Effector memory CD8-positive, alpha-beta T cell (primary cell): ENCODE results near the gene ZBTB4.
A peak's percentile ranks its signal among the peaks of the same experiment; 100 is the strongest.

Experiments used
- ATAC-seq: fragments of 150-1000 bp; cut with Tn5 transposase; replicated peaks from 2 replicates; pipeline ENCODE4 v1.10.0; 2021; ENCODE audit warnings: mild to moderate bottlenecking, moderate library complexity
- DNase-seq, 3 experiments: peaks; one replicate each; pipeline ENCODE4 v3.0.0; 2021
- H3K27ac Mint-ChIP-seq, 2 donors: one replicate each; pipeline ENCODE4 v1.8.0; 2022; ENCODE audit warnings: mild to moderate bottlenecking in 2 of 2, mixed read lengths in 2 of 2, moderate library complexity in 2 of 2
- H3K27me3 Mint-ChIP-seq, 2 donors: one replicate each; pipeline ENCODE4 v1.8.0; 2022; ENCODE audit warnings: mixed read lengths in 2 of 2
- H3K36me3 Mint-ChIP-seq: one replicate; pipeline ENCODE4 v1.8.0; 2022; ENCODE audit warnings: mild to moderate bottlenecking, moderate library complexity, mixed read lengths; ENCODE audit not compliant: insufficient read depth
- H3K4me1 Mint-ChIP-seq, 2 donors: one replicate each; pipeline ENCODE4 v1.8.0; 2022; ENCODE audit warnings: low read depth in 2 of 2, mixed read lengths in 2 of 2
- H3K4me3 Mint-ChIP-seq, 2 donors: one replicate each; pipeline ENCODE4 v1.8.0; 2022; ENCODE audit warnings: mild to moderate bottlenecking in 2 of 2, mixed read lengths in 2 of 2, moderate library complexity in 2 of 2
- H3K9me3 Mint-ChIP-seq, 2 donors: one replicate each; pipeline ENCODE4 v1.8.0; 2022; ENCODE audit warnings: mixed read lengths in 2 of 2

ZBTB4 gene

DNA sequence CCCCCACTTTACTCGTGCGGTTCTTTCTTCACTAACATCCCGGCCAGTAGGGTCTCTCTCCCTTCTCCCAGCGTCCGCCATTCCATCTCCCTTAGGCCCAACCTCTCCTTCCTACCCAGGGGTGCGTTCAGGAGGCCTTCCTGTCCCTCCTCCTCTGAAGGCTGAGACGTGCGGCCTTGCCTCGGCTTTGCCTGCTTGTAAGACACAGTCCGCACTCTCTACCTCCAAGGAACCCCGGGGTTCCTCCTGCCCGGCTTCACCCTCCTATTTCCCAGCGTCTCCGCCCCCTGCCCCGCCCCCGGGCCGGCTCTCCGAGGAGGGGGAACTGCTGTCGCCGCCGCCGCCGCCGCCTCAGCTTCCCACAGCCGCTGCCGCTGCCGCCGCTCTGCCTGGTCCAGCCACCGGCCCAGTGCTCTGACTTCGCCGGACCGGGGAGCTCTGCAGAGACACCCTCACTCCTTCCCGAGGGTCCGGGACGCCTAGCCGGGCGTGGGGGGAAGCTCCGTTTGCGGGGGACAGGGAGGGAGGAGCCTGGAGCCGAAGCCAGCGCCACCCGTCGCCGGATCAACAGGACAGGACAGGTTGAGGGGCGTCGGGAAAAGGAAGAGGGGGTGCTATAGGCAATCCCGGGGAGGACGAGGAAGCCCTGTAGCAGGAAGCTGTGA lies 41.3 kb downstream of the ZBTB4 start:
- Mint-ChIP-seq H3K4me1 (peaks cover 34 to 41% of the 10 kb centered on the region in 2 donors), H3K4me3 (peak overlapping the region; percentile 60 to 76), H3K27me3 (peaks cover 40 to 53% of the 10 kb centered on the region in 2 donors), H3K36me3 (peaks cover 28% of the 10 kb centered on the region), H3K9me3 (no peaks in the 10 kb centered on the region), H3K27ac (peak overlapping the region in 1 of 2 donors; percentile 16)
- ATAC-seq: no peak
- DNase-seq: peak in 1 of 3 experiments; percentile 12

DNA sequence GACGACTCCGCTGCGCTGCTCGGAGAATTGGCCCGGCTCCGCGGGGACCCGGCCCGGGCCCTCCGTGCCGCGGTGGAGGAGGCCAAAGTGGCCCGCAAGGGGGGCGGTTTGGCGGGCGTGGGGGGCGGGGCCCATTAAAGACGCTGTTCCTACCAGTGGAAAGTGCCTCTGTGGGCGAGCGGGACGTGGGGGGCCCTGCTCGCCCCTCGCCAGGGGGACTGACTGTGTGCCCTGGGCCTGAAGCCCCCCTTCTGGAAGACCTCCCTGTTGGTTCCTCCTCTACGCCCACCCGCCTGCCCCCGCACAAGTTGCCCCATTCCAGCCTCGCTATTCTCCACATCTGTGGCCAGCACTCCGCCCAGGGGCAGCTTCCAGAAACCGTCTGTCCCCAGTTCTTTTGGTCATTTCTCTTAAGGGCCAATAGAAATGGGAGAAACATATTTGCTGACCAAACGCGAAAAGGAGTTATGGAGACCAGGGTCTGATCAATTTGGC lies 42.0 kb downstream of the ZBTB4 start:
- Mint-ChIP-seq H3K4me3 (peak overlapping the region; percentile 93 to 97), H3K27ac (peak overlapping the region in 1 of 2 donors; percentile 93), H3K9me3 (no peaks in the 10 kb centered on the region), H3K4me1 (peaks cover 34 to 41% of the 10 kb centered on the region in 2 donors), H3K36me3 (peaks cover 28% of the 10 kb centered on the region), H3K27me3 (peaks cover 35 to 49% of the 10 kb centered on the region in 2 donors)
- ATAC-seq: no peak
- no peak for DNase-seq

DNA sequence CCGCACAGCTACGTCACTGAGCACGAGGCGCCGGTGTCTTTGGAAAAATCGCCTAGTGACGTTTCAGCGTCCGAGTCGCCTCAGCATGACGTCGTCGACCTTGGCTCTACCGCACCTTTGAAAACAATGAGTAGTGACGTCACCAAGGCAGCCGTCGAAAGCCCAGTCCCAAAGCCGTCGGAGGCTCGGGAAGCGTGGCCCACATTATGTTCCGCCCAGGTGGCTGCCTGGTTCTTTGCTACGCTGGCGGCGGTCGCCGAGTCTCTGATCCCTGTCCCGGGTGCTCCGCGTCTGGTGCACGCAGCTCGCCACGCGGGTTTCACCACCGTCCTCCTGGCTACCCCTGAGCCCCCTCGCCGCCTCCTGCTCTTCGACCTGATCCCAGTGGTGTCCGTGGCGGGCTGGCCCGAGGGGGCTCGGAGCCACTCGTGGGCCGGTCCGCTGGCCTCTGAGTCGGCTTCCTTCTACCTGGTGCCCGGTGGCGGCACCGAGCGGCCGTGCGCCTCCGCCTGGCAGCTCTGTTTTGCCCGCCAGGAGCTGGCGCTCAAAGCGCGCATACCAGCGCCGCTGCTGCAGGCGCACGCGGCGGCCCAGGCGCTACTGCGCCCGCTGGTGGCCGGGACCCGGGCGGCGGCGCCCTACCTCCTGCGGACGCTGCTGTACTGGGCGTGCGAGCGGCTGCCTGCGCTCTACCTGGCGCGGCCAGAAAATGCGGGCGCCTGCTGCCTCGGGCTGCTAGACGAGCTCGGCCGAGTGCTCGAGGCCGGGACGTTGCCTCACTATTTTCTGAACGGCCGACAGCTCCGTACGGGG lies 42.7 kb downstream of the ZBTB4 start:
- Mint-ChIP-seq H3K27ac (peak overlapping the region; percentile 68 to 93), H3K4me1 (peaks cover 34 to 41% of the 10 kb centered on the region in 2 donors), H3K9me3 (no peaks in the 10 kb centered on the region), H3K4me3 (peak overlapping the region; percentile 93 to 97), H3K27me3 (peaks cover 29 to 43% of the 10 kb centered on the region in 2 donors), H3K36me3 (peaks cover 28% of the 10 kb centered on the region)
- DNase-seq (peak; percentile 72 to 82 (median 78)), ATAC-seq (peak; percentile 65)

DNA sequence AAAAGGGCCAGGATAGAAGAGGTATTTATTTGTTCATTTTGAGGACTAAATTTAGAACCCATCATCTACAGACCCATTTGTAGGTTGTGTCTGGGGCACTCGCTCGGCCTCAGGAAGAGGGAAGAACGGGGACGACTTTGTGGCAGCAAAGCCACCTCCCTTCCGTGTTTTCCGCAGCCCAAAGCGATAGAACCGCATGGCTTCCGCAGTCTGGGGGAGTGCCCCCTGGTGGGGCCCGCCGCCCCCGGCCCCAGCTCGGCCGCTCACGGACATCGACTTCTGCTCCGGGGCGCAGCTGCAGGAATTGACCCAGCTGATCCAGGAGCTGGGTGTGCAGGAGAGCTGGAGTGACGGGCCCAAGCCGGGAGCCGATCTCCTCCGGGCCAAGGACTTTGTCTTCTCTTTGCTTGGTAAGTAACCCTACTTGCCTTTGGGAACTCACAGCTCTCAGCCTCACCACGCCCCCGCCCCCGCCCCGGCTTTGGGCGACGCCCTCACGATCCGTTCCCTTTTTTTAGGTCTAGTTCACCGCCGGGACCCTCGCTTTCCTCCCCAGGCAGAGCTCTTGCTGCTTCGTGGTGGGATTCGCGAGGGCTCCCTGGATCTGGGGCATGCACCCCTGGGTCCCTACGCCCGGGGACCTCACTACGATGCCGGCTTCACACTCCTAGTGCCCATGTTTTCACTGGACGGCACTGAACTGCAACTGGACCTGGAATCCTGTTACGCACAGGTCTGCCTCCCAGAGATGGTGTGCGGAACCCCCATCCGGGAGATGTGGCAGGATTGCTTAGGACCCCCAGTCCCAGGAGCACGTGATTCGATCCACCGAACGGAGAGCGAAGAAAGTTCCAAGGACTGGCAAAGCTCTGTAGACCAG lies 43.5 kb downstream of the ZBTB4 start:
- DNase-seq (peak; percentile 11 to 41 (median 27)), ATAC-seq (peak; percentile 37)
- H3K4me3 Mint-ChIP-seq: peak overlapping the region; percentile 93 to 97
- peak overlapping the region; percentile 90 to 93 for H3K27ac Mint-ChIP-seq
- H3K9me3 Mint-ChIP-seq: no peaks in the 10 kb centered on the region
- H3K4me1 Mint-ChIP-seq: peaks cover 34 to 41% of the 10 kb centered on the region in 2 donors
- H3K36me3 Mint-ChIP-seq: peaks cover 28% of the 10 kb centered on the region
- peaks cover 22 to 34% of the 10 kb centered on the region in 2 donors for H3K27me3 Mint-ChIP-seq

DNA sequence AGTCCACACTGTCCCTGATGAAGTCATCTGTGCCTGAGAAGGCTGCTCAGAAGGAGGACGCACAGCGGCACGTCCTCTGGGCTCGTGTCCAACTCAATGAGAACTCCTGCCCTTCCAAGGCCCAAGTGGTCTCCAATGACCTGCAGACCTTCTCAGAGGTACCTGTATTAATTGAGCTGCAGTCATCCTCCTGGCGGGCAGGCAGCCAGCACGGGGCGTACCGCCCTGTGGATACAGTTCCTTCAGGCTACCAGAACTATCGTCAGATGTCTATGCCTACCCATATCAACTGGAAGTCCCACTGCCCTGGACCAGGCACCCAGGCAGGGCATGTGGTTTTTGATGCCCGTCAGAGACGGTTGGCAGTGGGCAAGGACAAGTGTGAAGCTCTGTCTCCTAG lies 47.1 kb downstream of the ZBTB4 start:
- Mint-ChIP-seq H3K27me3 (no peaks in the 10 kb centered on the region), H3K4me1 (peaks cover 16 to 19% of the 10 kb centered on the region in 2 donors), H3K27ac (no peak overlapping the region), H3K36me3 (peaks cover 21% of the 10 kb centered on the region), H3K4me3 (no peak overlapping the region), H3K9me3 (no peaks in the 10 kb centered on the region)
- DNase-seq (no peak), ATAC-seq (no peak)

DNA sequence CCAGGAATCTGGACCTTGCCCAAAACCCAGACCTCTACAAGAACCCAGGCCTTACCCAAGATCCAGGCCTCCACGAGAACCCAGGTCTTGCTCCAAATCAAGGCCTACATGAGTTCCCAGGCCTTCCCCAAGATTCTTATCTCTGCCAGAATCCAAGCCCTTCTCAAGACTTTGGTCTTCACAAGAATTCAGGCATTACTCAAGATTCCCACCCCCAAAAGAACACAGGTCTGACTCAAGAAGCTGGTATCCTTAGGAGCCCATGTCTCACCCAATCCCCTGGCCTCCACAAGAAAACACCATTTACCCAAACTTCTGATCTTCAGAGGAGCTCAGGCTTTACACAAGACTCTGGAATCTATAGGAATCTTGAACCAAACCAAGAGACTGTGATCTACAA lies 48.2 kb downstream of the ZBTB4 start:
- Mint-ChIP-seq H3K4me1 (peaks cover 9 to 12% of the 10 kb centered on the region in 2 donors), H3K4me3 (no peak overlapping the region), H3K27ac (no peak overlapping the region), H3K27me3 (no peaks in the 10 kb centered on the region), H3K9me3 (no peaks in the 10 kb centered on the region), H3K36me3 (peaks cover 10% of the 10 kb centered on the region)
- ATAC-seq (no peak), DNase-seq (no peak)

DNA sequence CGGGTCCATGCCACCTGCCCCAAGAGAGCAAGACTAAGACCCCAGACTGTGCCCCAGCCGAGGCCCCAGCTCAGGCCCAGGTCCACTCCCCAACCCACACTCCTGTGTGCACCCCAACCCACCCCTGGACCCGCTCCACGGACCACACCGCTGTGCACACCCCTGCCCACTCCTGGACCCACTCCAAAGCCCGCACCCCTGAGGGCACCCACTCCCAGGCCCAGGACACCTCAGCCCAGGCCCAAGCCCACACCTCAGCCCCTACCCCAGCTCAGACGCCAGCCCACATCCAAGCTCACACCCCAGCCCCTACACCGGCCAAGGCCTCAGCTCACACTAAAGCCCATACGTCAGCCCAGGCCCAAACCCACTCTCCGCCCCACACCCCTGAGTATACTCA lies 49.7 kb downstream of the ZBTB4 start:
- Mint-ChIP-seq H3K27ac (no peak overlapping the region), H3K9me3 (no peaks in the 10 kb centered on the region), H3K4me3 (no peak overlapping the region), H3K36me3 (no peaks in the 10 kb centered on the region), H3K4me1 (no peaks in the 10 kb centered on the region), H3K27me3 (no peaks in the 10 kb centered on the region)
- no peak for DNase-seq
- ATAC-seq: no peak

DNA sequence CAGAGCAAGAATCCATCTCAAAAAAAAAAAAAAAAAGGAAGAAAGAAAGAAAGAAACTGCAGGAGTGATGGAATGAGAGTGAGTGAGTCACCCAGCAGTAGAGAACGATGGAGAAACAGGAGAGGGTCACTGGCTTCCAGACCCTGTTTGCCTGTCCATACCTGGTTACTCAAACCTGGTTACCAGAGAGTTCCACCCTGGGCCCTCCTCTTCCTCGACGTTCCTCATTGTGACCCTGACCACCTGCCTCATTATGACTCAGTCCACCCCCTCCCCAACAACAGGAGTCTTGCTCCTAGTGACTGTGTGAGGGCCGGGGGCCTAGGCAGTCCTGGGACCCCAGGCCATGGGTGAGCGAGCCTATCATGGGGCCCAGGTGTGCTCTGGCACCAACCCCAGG lies 50.9 kb downstream of the ZBTB4 start, which contains the start of gene SPEM3:
SPEM3 (plus strand) TSS at position 301 of the 400 bp plus-strand sequence; CDS start at position 347, 46 bp downstream.
- DNase-seq (no peak), ATAC-seq (no peak)
- Mint-ChIP-seq H3K4me3 (no peak within 1 kb of the TSS), H3K4me1 (peaks cover 0 to 1% of the 10 kb centered on the region in 2 donors), H3K9me3 (no peaks in the 10 kb centered on the region), H3K36me3 (no peaks in the 10 kb centered on the region), H3K27ac (no peak within 1 kb of the TSS), H3K27me3 (no peaks in the 10 kb centered on the region)

DNA sequence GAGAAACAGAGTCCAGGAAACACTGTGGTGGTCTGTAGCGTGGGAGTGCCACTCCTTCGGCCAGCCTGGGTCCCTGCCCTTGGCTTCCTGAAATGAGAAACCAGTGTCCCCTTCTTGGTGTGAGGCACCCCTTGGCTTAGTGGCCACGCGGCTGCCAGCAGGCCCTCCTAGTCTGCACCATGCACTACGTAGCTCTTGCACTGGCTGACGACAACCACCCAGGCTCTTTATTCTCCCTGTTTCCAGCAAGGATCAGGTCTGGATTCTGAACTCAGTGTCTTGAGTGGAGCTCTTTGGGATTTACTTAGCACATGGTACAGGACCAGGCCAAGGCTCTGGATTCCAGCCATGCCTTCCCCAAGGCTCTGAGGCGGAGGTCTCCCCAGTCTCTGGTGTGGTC lies 51.9 kb downstream of the ZBTB4 start:
- Mint-ChIP-seq H3K27ac (no peak overlapping the region), H3K4me3 (no peak overlapping the region), H3K27me3 (no peaks in the 10 kb centered on the region), H3K9me3 (no peaks in the 10 kb centered on the region), H3K36me3 (no peaks in the 10 kb centered on the region), H3K4me1 (peaks cover 0 to 1% of the 10 kb centered on the region in 2 donors)
- ATAC-seq (no peak), DNase-seq (no peak)

DNA sequence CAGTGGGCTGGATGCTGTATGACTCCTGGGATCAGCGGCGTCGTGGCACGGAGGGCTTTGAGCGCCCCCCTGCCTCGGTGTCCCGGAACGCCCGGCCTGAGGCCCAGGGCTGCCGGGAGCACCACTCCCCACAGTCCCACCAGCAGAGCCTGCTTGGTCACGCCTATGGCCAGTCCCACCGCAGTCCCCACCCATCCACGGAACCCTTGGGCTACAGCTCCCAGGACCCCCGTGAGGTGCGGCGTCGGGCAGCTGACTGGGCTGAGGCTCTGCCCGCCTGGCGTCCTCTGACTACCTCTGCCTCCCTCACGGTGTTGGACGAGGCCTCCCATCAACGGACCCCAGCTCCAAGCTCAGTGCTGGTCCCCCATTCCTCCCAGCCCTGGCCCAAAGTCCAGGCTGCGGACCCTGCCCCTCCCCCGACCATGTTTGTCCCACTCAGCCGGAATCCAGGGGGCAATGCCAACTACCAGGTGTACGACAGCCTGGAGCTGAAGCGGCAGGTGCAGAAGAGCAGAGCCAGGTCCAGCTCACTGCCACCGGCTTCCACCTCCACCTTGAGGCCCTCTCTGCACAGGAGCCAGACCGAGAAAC lies 52.4 kb downstream of the ZBTB4 start:
- ATAC-seq: no peak
- Mint-ChIP-seq H3K9me3 (no peaks in the 10 kb centered on the region), H3K27me3 (no peaks in the 10 kb centered on the region), H3K4me1 (peaks cover 0 to 1% of the 10 kb centered on the region in 2 donors), H3K4me3 (no peak overlapping the region), H3K27ac (no peak overlapping the region), H3K36me3 (no peaks in the 10 kb centered on the region)
- DNase-seq: no peak

DNA sequence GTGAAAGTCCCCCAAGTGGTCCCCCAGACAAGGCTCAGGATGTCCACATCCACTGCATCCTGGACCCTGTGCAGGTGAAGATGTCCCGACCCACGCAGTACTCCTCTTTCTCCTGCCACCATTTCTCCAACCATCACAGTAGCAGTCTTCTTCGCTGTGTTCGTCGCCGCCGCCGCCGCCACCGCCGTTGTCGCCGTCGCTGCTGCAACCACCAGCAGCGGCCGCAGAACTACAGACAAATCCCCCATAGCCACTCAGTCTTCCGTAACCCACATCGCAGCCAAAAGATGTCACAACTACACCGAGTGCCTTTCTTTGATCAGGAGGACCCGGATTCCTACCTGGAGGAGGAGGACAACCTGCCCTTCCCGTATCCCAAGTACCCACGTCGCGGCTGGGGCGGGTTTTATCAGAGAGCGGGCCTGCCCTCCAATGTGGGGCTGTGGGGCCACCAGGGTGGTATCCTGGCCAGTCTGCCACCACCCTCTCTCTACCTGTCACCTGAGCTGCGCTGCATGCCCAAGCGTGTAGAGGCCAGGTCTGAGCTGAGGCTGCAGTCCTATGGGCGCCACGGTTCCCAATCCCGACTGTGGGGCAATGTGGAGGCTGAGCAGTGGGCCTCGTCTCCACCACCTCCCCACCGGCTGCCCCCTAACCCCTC lies 53.1 kb downstream of the ZBTB4 start:
- Mint-ChIP-seq H3K27me3 (no peaks in the 10 kb centered on the region), H3K4me3 (no peak overlapping the region), H3K27ac (no peak overlapping the region), H3K4me1 (peaks cover 0 to 1% of the 10 kb centered on the region in 2 donors), H3K36me3 (no peaks in the 10 kb centered on the region), H3K9me3 (no peaks in the 10 kb centered on the region)
- no peak for DNase-seq
- no peak for ATAC-seq

DNA sequence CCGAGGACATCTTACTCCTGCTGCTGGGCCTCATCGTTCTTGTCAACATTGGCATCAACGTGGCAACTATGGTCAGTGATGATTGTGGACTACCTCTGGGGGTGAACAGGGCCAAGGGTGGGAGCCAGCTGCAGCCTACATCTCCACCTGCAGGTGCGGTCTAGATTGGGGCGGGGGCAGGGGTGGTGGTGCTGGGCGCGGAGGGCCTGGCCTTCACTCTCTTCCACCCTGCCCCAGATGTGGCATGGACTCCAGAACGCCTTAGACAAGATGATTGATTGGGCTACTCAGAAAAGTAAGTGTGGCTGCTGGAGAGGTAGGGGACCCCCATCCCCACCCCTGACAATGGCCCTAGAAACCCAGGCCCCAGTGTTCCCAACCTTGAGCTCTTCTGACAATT lies 53.7 kb downstream of the ZBTB4 start:
- H3K27ac Mint-ChIP-seq: no peak overlapping the region
- H3K27me3 Mint-ChIP-seq: no peaks in the 10 kb centered on the region
- no peaks in the 10 kb centered on the region for H3K9me3 Mint-ChIP-seq
- H3K36me3 Mint-ChIP-seq: no peaks in the 10 kb centered on the region
- peaks cover 0 to 1% of the 10 kb centered on the region in 2 donors for H3K4me1 Mint-ChIP-seq
- DNase-seq (no peak), ATAC-seq (no peak)
- H3K4me3 Mint-ChIP-seq: no peak overlapping the region
